HG03575 (cell line): ENCODE measurements around the gene BEND5.

Experiments used
- ATAC-seq: cut with Tn5 transposase; IDR thresholded peaks from one replicate; pipeline ENCODE4 v1.9.1; 2021; ENCODE audit not compliant: unreplicated experiment, insufficient number of reproducible peaks, low FRiP score; ENCODE audit errors: extremely low read depth

Gene BEND5

DNA sequence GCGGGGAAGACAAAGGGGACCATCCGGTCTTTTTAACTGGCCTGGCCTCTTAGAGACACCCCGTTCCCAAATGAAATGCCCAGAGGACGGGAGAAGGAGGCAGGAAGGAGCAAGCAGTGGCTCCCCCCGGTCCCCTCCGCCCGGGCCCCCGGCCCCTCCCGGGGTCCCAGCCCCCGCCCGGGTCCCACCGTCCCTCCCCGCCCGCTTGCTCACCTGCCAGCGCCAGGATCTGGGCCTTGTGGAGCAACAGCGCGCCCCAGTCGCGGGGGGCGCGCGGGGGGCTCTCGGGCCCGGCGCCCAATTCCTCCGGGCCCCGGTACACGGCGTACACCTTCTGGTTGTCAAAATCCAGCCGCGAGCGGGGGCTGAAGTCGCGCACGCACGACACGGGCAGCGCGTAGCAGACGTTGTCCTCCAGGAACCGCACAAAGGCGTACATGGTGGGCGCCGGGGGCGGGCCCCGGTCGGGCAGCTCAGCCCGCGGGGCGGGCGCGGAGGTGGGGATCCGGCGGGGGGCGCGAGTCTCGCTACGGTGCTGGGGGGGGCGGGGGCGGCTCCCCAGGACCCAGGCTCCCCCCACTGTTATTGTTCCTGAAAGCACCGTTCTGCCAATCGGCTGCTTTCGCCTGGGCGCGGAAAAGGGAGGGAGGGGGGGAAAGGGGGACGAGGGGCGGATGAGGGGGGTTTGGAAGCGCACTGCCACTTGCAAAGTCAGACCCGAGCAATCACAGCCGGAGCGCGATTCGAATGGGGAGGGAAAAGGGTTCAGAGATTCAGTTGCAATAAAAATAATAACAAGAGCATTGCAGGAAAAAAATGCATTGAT, at the start of gene BEND5:
Gene BEND5, minus strand, starts transcription at position 499 of the 826 bp plus-strand sequence. Its CDS starts 60 bp downstream, at position 439.
- ATAC-seq, result no peak

DNA sequence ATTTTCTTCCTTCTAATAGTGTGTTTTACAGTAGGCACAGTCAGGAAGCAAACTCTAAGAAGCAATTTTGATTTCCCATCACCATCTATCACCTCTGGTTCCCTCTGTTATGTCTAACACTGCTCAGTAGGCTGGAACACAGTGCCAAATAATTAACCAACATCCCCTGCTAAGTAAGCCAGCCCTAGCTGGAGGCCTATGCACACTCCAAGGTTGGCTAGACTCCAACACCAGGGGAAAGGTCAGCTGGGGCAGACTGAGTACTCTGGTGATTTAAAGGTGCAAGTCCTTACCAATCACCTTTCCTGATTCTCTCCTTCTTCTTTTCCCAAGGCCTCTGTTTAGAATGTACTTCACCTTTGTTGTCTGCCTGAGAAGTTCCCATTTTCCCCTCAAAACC, 46.5 kb upstream of the BEND5 start:
- no peak for ATAC-seq

- no peak for ATAC-seq
These were observed 43.8 kb upstream of the BEND5 start for GRCh38 chr1:48820491-48820890.

GRCh38 chr1:48817505-48818114, 40.9 kb upstream of the BEND5 start:
- no peak for ATAC-seq

- ATAC-seq, result no peak
These were observed 34.0 kb upstream of the BEND5 start for GRCh38 chr1:48810740-48811139.

GRCh38 chr1:48808496-48808895, 31.8 kb upstream of the BEND5 start:
- no peak for ATAC-seq

- ATAC-seq, result no peak
These were observed 31.0 kb upstream of the BEND5 start for GRCh38 chr1:48807554-48808260.

GRCh38 chr1:48803474-48803873, 26.8 kb upstream of the BEND5 start:
- ATAC-seq, result no peak

- ATAC-seq, result no peak
These were observed 18.1 kb upstream of the BEND5 start for GRCh38 chr1:48794816-48795215.

DNA sequence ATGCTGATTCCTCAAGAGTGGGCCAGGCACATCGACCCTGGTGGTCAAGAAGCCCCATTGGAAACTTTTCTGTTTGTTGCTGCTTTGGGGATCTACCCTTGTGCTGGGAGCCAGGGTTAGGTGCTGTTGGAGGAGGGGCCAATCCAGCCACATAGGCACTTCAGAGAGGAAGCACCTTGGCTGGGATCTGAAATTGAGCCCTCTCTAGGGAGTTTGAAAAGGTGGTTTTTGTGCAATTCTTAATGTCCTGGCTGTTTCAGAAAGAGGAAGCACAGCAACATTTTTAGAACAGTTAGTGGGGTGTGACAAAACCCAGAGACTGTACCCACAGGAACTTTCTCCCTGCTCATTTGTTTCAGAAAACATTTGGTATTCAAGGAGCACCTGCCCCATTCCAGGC, 17.2 kb upstream of the BEND5 start:
- peak; percentile 93 for ATAC-seq

DNA sequence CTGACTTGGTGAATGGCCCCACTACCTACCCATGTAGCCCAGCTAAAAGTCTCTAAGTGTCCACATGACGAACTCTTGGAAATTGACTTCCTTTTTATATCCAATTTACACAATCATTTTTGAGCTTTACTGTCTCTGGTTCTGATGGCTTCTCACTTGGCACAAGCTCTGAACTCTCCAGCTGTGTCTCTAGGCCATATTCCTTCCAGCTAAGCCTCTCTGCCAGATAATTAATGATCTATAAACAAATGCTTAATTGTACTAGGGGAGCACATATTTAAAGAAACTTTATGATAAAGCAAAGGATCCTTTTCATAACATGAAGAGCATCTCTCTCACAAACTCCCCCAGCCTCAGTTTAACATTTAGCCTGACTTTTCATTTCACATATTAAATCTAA, 16.3 kb upstream of the BEND5 start:
- ATAC-seq, result no peak

DNA sequence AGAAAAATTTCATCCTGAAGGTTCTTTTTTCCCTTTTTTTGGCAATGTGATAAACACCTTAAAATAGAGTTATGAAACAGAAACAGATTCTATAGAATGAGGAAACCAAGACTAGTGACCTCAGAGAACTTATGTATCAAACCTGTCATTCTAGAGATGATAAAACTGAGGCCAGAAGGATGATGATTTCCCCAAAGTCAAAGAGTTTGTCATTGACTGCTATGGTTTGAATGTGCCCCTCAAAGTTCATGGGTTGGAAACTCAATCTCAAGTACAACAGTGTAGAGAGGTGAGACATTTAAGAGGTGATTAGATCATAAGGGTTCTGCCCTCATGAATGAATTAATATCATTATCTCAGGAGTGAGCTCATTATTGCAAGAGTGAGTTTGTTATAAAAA, 13.7 kb upstream of the BEND5 start:
- no peak for ATAC-seq

- no peak for ATAC-seq
These were observed 13.2 kb upstream of the BEND5 start for GRCh38 chr1:48789903-48790302.

DNA sequence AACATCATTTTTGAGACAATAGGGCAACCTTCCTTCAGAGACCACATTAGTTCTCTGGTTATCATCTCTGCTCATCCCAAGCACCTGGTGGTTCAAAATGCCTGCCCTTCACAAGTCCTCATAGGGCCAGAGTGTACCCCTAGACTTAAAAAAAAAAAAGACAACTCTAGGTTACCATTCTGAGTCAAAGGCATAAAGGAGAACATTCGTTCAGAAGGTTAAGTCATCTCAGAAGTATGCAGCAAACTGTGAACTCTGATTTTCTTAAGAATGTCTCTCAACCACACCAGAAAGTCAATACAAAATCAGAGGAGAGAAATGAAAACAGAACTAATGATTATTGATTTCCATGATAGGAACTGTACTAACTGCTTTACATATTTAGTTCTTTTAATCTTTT, 9.2 kb upstream of the BEND5 start:
- no peak for ATAC-seq

GRCh38 chr1:48784301-48784700, 7.6 kb upstream of the BEND5 start:
- ATAC-seq, result no peak

DNA sequence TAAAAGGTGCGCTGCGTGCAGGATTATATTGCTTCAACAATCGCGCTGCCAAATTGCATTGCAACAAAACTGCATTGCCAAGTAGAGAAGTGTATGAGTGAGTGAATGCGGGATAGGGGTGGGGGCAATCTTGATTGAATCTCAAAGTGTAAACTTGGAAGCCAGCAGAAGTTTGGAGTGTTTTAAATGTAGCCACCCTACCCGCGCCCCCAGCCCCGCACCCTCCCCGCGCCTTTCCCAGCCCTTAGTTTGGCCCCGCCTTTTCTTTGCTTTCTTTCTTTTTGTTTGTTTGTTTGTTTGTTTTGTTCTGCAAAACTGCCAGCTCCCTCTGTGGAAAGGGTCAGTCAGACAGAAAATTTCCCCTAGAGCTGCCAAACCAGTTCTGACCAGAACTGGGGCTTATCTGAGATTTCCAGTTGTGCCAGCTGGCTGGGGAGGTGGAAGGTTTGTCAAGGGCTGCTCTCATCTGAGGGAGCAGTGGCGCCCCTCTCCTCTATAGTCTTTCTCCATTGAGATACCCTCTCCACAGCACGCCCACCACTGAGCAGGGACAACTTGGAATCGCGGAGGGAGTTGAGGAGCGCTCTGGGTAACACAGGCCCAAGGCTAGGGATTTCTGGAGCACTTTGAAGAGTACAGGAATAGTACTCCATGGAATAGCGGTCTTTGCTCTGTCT, 666 bp upstream of the BEND5 start:
- ATAC-seq, result no peak

DNA sequence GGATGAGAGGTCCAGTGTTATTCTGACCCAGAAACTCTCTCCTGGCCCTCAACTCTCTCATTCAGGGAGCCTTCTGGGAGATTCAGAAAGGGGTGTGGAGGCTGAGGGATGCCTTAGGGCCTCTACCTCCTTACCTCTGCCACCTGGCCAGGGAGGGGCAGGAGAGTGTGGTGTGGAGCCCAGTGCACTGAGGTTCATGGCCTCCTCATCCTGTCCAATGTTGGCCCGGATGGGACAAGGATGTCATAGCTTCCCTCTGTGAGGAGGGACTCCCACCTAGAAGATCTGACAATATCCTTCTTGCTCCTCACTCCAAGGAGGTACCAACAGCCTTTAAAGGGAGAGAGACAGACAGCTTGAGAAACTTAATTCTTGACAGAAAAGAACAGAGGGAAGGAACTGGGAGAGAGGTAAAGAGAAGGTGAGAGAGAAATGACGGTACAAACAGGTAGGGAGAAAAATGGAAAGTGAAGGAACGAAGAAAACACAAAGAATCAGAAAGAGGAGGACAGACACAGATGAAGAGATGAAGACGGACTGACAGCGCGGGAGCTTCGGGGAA, 779 bp downstream of the BEND5 start:
- ATAC-seq, result no peak

- no peak for ATAC-seq
These were observed 3.6 kb downstream of the BEND5 start for GRCh38 chr1:48773133-48773532.

DNA sequence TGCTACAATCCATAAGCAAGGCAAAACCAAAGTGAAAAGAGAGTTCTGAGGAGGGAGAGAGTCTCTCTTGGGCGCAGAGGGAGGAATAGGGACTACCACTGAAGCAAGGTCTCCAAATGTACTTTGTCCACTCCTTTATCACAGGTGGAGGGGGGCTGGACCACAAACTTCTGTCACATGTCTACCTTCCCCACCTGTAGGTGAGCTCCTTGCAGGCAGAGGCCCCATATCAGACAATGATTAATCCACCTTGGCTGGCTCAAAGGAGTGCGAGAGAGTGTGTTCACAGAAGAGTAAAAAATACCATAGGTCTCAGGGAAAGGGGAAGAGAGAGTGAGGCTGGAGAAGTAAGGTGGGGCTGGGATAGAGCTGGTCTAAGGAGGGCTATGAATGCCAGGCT, 4.5 kb downstream of the BEND5 start:
- no peak for ATAC-seq
